GM18498 (cell line): ENCODE measurements around the gene FMO3.

Experiments used
- ATAC-seq: cut with Tn5 transposase; IDR thresholded peaks from one replicate; pipeline ENCODE4 v1.9.1; 2021; ENCODE audit warnings: mild to moderate bottlenecking, moderate library complexity; ENCODE audit not compliant: unreplicated experiment

Gene FMO3

GRCh38 chr1:171158096-171158495, 67.4 kb downstream of the FMO3 start:
- no peak for ATAC-seq

GRCh38 chr1:171158551-171158950, 67.8 kb downstream of the FMO3 start:
- no peak for ATAC-seq

GRCh38 chr1:171159148-171159547, 68.4 kb downstream of the FMO3 start:
- ATAC-seq: no peak

- no peak for ATAC-seq
Observed at GRCh38 chr1:171160211-171160610, 69.5 kb downstream of the FMO3 start.

- ATAC-seq: no peak
Observed at GRCh38 chr1:171160639-171161354, 70.1 kb downstream of the FMO3 start.

- ATAC-seq: no peak
Observed at GRCh38 chr1:171161431-171161830, 70.7 kb downstream of the FMO3 start.

- ATAC-seq: no peak
Observed at GRCh38 chr1:171166361-171166760, 75.7 kb downstream of the FMO3 start.
